ENCODE measurements around the gene GPC4. TPM values are rescaled to one million over a fixed set of nuclear protein-coding genes. Genes with fewer than 3 reads are reported as not detected.

GPC4 gene
- total RNA-seq, 1 experiment from 2014 or later = not detected

GRCh38 chrX:133440081-133440796 is 24.9 kb upstream of the GPC4 start:
- no peak overlapping the region for H3K4me2 ChIP-seq (ENCODE audit: low read depth, low read length, poor library complexity, severe bottlenecking)
- DNase-seq = no peak
- no peak overlapping the region for H3K4me3 ChIP-seq (ENCODE audit: low read length)
- no peak overlapping the region for H2AFZ ChIP-seq (ENCODE audit: low read length)
- H3K27me3 ChIP-seq (ENCODE audit: low read length) = no peaks in the 10 kb centered on the region
- H3K27ac ChIP-seq (ENCODE audit: low read length) = no peak overlapping the region
- no peaks in the 10 kb centered on the region for H3K79me2 ChIP-seq (ENCODE audit: low read length)
- no peaks in the 10 kb centered on the region for H3K9me2 ChIP-seq (replicated peaks; ENCODE audit: insufficient read depth, low read length)
- H3K4me1 ChIP-seq (ENCODE audit: low read length) = no peaks in the 10 kb centered on the region
- H4K20me1 ChIP-seq (ENCODE audit: insufficient read depth, low read depth, low read length) = no peaks in the 10 kb centered on the region
- H3K9ac ChIP-seq (ENCODE audit: low read length) = no peak overlapping the region
- H3K9me3 ChIP-seq (ENCODE audit: low read length) = no peaks in the 10 kb centered on the region
- no peaks in the 10 kb centered on the region for H3K36me3 ChIP-seq (ENCODE audit: insufficient read depth, low read length)

- no peaks in the 10 kb centered on the region for H3K4me1 ChIP-seq (ENCODE audit: low read length)
- H3K9me2 ChIP-seq (replicated peaks; ENCODE audit: insufficient read depth, low read length) = no peaks in the 10 kb centered on the region
- H3K27me3 ChIP-seq (ENCODE audit: low read length) = no peaks in the 10 kb centered on the region
Observed at GRCh38 chrX:133437766-133438165, 22.5 kb upstream of the GPC4 start.

GRCh38 chrX:133437356-133437755 is 22.1 kb upstream of the GPC4 start:
- H3K27me3 ChIP-seq (ENCODE audit: low read length) = no peaks in the 10 kb centered on the region
- no peak overlapping the region for H3K27ac ChIP-seq (ENCODE audit: low read length)
- no peaks in the 10 kb centered on the region; the same call in 1 of the 2 replicates for H3K36me3 ChIP-seq (ENCODE audit: insufficient read depth, low read length)
- no peak overlapping the region for H3K9ac ChIP-seq (ENCODE audit: low read length)
- H2AFZ ChIP-seq (ENCODE audit: low read length) = no peak overlapping the region
- H4K20me1 ChIP-seq (ENCODE audit: insufficient read depth, low read depth, low read length) = no peaks in the 10 kb centered on the region
- no peaks in the 10 kb centered on the region for H3K9me2 ChIP-seq (replicated peaks; ENCODE audit: insufficient read depth, low read length)
- H3K79me2 ChIP-seq (ENCODE audit: low read length) = no peaks in the 10 kb centered on the region
- no peak overlapping the region for H3K4me3 ChIP-seq (ENCODE audit: low read length)
- peaks cover 4% of the 10 kb centered on the region; the same call in 1 of the 2 replicates for H3K9me3 ChIP-seq (ENCODE audit: low read length)
- no peak for DNase-seq
- no peaks in the 10 kb centered on the region for H3K4me1 ChIP-seq (ENCODE audit: low read length)
- no peak overlapping the region for H3K4me2 ChIP-seq (ENCODE audit: low read depth, low read length, poor library complexity, severe bottlenecking)

More at GRCh38 chrX:133437766-133438165, 22.5 kb upstream of the GPC4 start:
- Histone ChIP-seq H2AFZ (ENCODE audit: low read length) (no peak overlapping the region), H3K9me3 (ENCODE audit: low read length) (peaks cover 4% of the 10 kb centered on the region; the same call in 1 of the 2 replicates), H4K20me1 (ENCODE audit: insufficient read depth, low read depth, low read length) (no peaks in the 10 kb centered on the region), H3K36me3 (ENCODE audit: insufficient read depth, low read length) (no peaks in the 10 kb centered on the region; the same call in 1 of the 2 replicates), H3K4me3 (ENCODE audit: low read length) (no peak overlapping the region), H3K9ac (ENCODE audit: low read length) (no peak overlapping the region), H3K27ac (ENCODE audit: low read length) (no peak overlapping the region), H3K4me2 (ENCODE audit: low read depth, low read length, poor library complexity, severe bottlenecking) (no peak overlapping the region), H3K79me2 (ENCODE audit: low read length) (no peaks in the 10 kb centered on the region)
- no peak for DNase-seq

GRCh38 chrX:133435544-133436124 is 20.3 kb upstream of the GPC4 start:
- DNase-seq = no peak
- no peaks in the 10 kb centered on the region for H3K27me3 ChIP-seq (ENCODE audit: low read length)
- H3K9me3 ChIP-seq (ENCODE audit: low read length) = peaks cover 4% of the 10 kb centered on the region; the same call in 1 of the 2 replicates
- H3K9ac ChIP-seq (ENCODE audit: low read length) = no peak overlapping the region
- H3K27ac ChIP-seq (ENCODE audit: low read length) = no peak overlapping the region
- no peaks in the 10 kb centered on the region for H3K79me2 ChIP-seq (ENCODE audit: low read length)
- H2AFZ ChIP-seq (ENCODE audit: low read length) = no peak overlapping the region
- no peak overlapping the region for H3K4me2 ChIP-seq (ENCODE audit: low read depth, low read length, poor library complexity, severe bottlenecking)
- no peaks in the 10 kb centered on the region for H3K4me1 ChIP-seq (ENCODE audit: low read length)
- no peak overlapping the region for H3K4me3 ChIP-seq (ENCODE audit: low read length)
- no peaks in the 10 kb centered on the region; the same call in 1 of the 2 replicates for H3K36me3 ChIP-seq (ENCODE audit: insufficient read depth, low read length)
- no peaks in the 10 kb centered on the region for H3K9me2 ChIP-seq (replicated peaks; ENCODE audit: insufficient read depth, low read length)
- no peaks in the 10 kb centered on the region for H4K20me1 ChIP-seq (ENCODE audit: insufficient read depth, low read depth, low read length)

- Histone ChIP-seq H3K9me2 (replicated peaks; ENCODE audit: insufficient read depth, low read length) (no peaks in the 10 kb centered on the region), H3K27ac (ENCODE audit: low read length) (no peak overlapping the region), H4K20me1 (ENCODE audit: insufficient read depth, low read depth, low read length) (no peaks in the 10 kb centered on the region), H3K36me3 (ENCODE audit: insufficient read depth, low read length) (no peaks in the 10 kb centered on the region; the same call in 1 of the 2 replicates), H3K79me2 (ENCODE audit: low read length) (no peaks in the 10 kb centered on the region), H3K4me2 (ENCODE audit: low read depth, low read length, poor library complexity, severe bottlenecking) (no peak overlapping the region), H3K9ac (ENCODE audit: low read length) (no peak overlapping the region), H2AFZ (ENCODE audit: low read length) (no peak overlapping the region), H3K27me3 (ENCODE audit: low read length) (no peaks in the 10 kb centered on the region), H3K4me1 (ENCODE audit: low read length) (no peaks in the 10 kb centered on the region), H3K4me3 (ENCODE audit: low read length) (no peak overlapping the region), H3K9me3 (ENCODE audit: low read length) (peaks cover 4% of the 10 kb centered on the region; the same call in 1 of the 2 replicates)
- no peak for DNase-seq
Observed at GRCh38 chrX:133434197-133434820, 19.0 kb upstream of the GPC4 start.

- Histone ChIP-seq H3K9ac (ENCODE audit: low read length) (no peak overlapping the region), H2AFZ (ENCODE audit: low read length) (no peak overlapping the region), H3K9me2 (replicated peaks; ENCODE audit: insufficient read depth, low read length) (no peaks in the 10 kb centered on the region), H4K20me1 (ENCODE audit: insufficient read depth, low read depth, low read length) (no peaks in the 10 kb centered on the region), H3K79me2 (ENCODE audit: low read length) (no peaks in the 10 kb centered on the region), H3K27me3 (ENCODE audit: low read length) (0 out of 2 replicates have a peak, but pooled peaks cover 3% of the 10 kb centered on the region), H3K4me1 (ENCODE audit: low read length) (no peaks in the 10 kb centered on the region), H3K9me3 (ENCODE audit: low read length) (no peaks in the 10 kb centered on the region), H3K4me3 (ENCODE audit: low read length) (no peak overlapping the region), H3K27ac (ENCODE audit: low read length) (no peak overlapping the region), H3K36me3 (ENCODE audit: insufficient read depth, low read length) (no peaks in the 10 kb centered on the region), H3K4me2 (ENCODE audit: low read depth, low read length, poor library complexity, severe bottlenecking) (no peak overlapping the region)
- no peak for DNase-seq
Observed at GRCh38 chrX:133419911-133420310, 4.6 kb upstream of the GPC4 start.

GRCh38 chrX:133418588-133418987 is 3.3 kb upstream of the GPC4 start:
- Histone ChIP-seq H3K9me2 (replicated peaks; ENCODE audit: insufficient read depth, low read length) (no peaks in the 10 kb centered on the region), H3K36me3 (ENCODE audit: insufficient read depth, low read length) (no peaks in the 10 kb centered on the region), H2AFZ (ENCODE audit: low read length) (no peak overlapping the region), H4K20me1 (ENCODE audit: insufficient read depth, low read depth, low read length) (no peaks in the 10 kb centered on the region), H3K79me2 (ENCODE audit: low read length) (no peaks in the 10 kb centered on the region), H3K9ac (ENCODE audit: low read length) (no peak overlapping the region), H3K4me1 (ENCODE audit: low read length) (no peaks in the 10 kb centered on the region), H3K27ac (ENCODE audit: low read length) (no peak overlapping the region), H3K4me3 (ENCODE audit: low read length) (no peak overlapping the region), H3K9me3 (ENCODE audit: low read length) (no peaks in the 10 kb centered on the region), H3K27me3 (ENCODE audit: low read length) (0 out of 2 replicates have a peak, but pooled peaks cover 3% of the 10 kb centered on the region), H3K4me2 (ENCODE audit: low read depth, low read length, poor library complexity, severe bottlenecking) (no peak overlapping the region)
- DNase-seq = no peak

- Histone ChIP-seq H3K27ac (ENCODE audit: low read length) (no peak overlapping the region), H2AFZ (ENCODE audit: low read length) (no peak overlapping the region), H3K4me2 (ENCODE audit: low read depth, low read length, poor library complexity, severe bottlenecking) (no peak overlapping the region), H3K9me3 (ENCODE audit: low read length) (no peaks in the 10 kb centered on the region), H3K9me2 (replicated peaks; ENCODE audit: insufficient read depth, low read length) (no peaks in the 10 kb centered on the region), H3K36me3 (ENCODE audit: insufficient read depth, low read length) (no peaks in the 10 kb centered on the region), H3K9ac (ENCODE audit: low read length) (no peak overlapping the region), H3K4me3 (ENCODE audit: low read length) (no peak overlapping the region), H3K79me2 (ENCODE audit: low read length) (no peaks in the 10 kb centered on the region), H4K20me1 (ENCODE audit: insufficient read depth, low read depth, low read length) (no peaks in the 10 kb centered on the region), H3K4me1 (ENCODE audit: low read length) (no peaks in the 10 kb centered on the region), H3K27me3 (ENCODE audit: low read length) (0 out of 2 replicates have a peak, but pooled peaks cover 3% of the 10 kb centered on the region)
- no peak for DNase-seq
Observed at GRCh38 chrX:133417364-133417763, 2.1 kb upstream of the GPC4 start.
